ENCODE data around the gene MTHFD2. TPM values are rescaled to one million over a fixed set of nuclear protein-coding genes. Genes with fewer than 3 reads are reported as not detected.
"Not testable (repeated sequence)": the region's sequence is repeated elsewhere in the genome, so short reads cannot be mapped to it uniquely, and the experiment has no call there.

The MTHFD2 gene
- total RNA-seq, 1 donor from 2014 or later: 17.8 TPM

GRCh38 chr2:74223941-74224770 is 25.7 kb downstream of the MTHFD2 start:
- Histone ChIP-seq H3K27me3 (ENCODE audit: low read depth) (no peaks in the 10 kb centered on the region), H3K27ac (replicated peaks) (peak overlapping the region; percentile 5)
- intact Hi-C loops (cut with micrococcal nuclease): no loop called here

GRCh38 chr2:74225698-74226459 is 27.5 kb downstream of the MTHFD2 start:
- Histone ChIP-seq H3K36me3 (peaks cover 5% of the 10 kb centered on the region), H3K27ac (replicated peaks) (peak overlapping the region; percentile 87), H3K9me3 (replicated peaks) (no peaks in the 10 kb centered on the region), H3K4me1 (peaks cover 25% of the 10 kb centered on the region), H3K4me3 (peak overlapping the region; percentile 64), H3K27me3 (ENCODE audit: low read depth) (no peaks in the 10 kb centered on the region)
- no peak for TF ChIP-seq CTCF (IDR thresholded peaks at IDR 0.05; ENCODE audit: borderline replicate concordance)
- peak; percentile 26 for DNase-seq
- intact Hi-C loops (cut with micrococcal nuclease): no loop called here

More at GRCh38 chr2:74223941-74224770, 25.7 kb downstream of the MTHFD2 start:
- peaks cover 5% of the 10 kb centered on the region for H3K36me3 ChIP-seq
- no peaks in the 10 kb centered on the region for H3K9me3 ChIP-seq (replicated peaks)
- no peak for TF ChIP-seq CTCF (IDR thresholded peaks at IDR 0.05; ENCODE audit: borderline replicate concordance)
- H3K4me3 ChIP-seq: no peak overlapping the region
- peaks cover 25% of the 10 kb centered on the region for H3K4me1 ChIP-seq
- no peak for DNase-seq

- Histone ChIP-seq H3K36me3 (no peaks in the 10 kb centered on the region), H3K4me3 (peak overlapping the region; percentile 64), H3K4me1 (peaks cover 25% of the 10 kb centered on the region), H3K27me3 (ENCODE audit: low read depth) (no peaks in the 10 kb centered on the region), H3K9me3 (replicated peaks) (no peaks in the 10 kb centered on the region), H3K27ac (replicated peaks) (peak overlapping the region; percentile 87)
- intact Hi-C loops (cut with micrococcal nuclease): no loop called here
- no peak for TF ChIP-seq CTCF (IDR thresholded peaks at IDR 0.05; ENCODE audit: borderline replicate concordance)
- peak; percentile 52 for DNase-seq
Measured at GRCh38 chr2:74226648-74227213, 28.3 kb downstream of the MTHFD2 start.

GRCh38 chr2:74227646-74228045 is 29.2 kb downstream of the MTHFD2 start:
- H3K9me3 ChIP-seq (replicated peaks): no peaks in the 10 kb centered on the region
- peak overlapping the region; percentile 64 for H3K4me3 ChIP-seq
- H3K36me3 ChIP-seq: no peaks in the 10 kb centered on the region
- TF ChIP-seq CTCF (IDR thresholded peaks at IDR 0.05; ENCODE audit: borderline replicate concordance): peak; percentile 26
- intact Hi-C loops (cut with micrococcal nuclease): no loop called here
- H3K27ac ChIP-seq (replicated peaks): peak overlapping the region; percentile 87
- DNase-seq: no peak
- H3K4me1 ChIP-seq: peaks cover 25% of the 10 kb centered on the region
- H3K27me3 ChIP-seq (ENCODE audit: low read depth): no peaks in the 10 kb centered on the region

GRCh38 chr2:74228772-74229171 is 30.4 kb downstream of the MTHFD2 start:
- Histone ChIP-seq H3K4me1 (peaks cover 25% of the 10 kb centered on the region), H3K27me3 (ENCODE audit: low read depth) (no peaks in the 10 kb centered on the region), H3K36me3 (no peaks in the 10 kb centered on the region), H3K4me3 (no peak overlapping the region), H3K27ac (replicated peaks) (no peak overlapping the region), H3K9me3 (replicated peaks) (no peaks in the 10 kb centered on the region)
- intact Hi-C loops (cut with micrococcal nuclease): no loop called here
- TF ChIP-seq CTCF (IDR thresholded peaks at IDR 0.05; ENCODE audit: borderline replicate concordance): no peak
- DNase-seq: no peak

- peaks cover 25% of the 10 kb centered on the region for H3K4me1 ChIP-seq
- H3K27me3 ChIP-seq (ENCODE audit: low read depth); H3K36me3 ChIP-seq; H3K9me3 ChIP-seq (replicated peaks); intact Hi-C loops (cut with micrococcal nuclease); H3K27ac ChIP-seq (replicated peaks); DNase-seq; H3K4me3 ChIP-seq: not testable (repeated sequence)
Measured at GRCh38 chr2:74229865-74230264, 31.4 kb downstream of the MTHFD2 start.
